Osteoblast (primary cell): ENCODE data around the gene PTPRN2. TPM values are rescaled to one million over a fixed set of nuclear protein-coding genes. Genes with fewer than 3 reads are reported as not detected.

Source experiments
- DNase-seq: peaks from one replicate; pipeline ENCODE4 v3.0.0; 2011; ENCODE audit warnings: low spot score, mixed read lengths; ENCODE audit not compliant: insufficient read length; ENCODE audit errors: missing footprints
- H2AFZ ChIP-seq: 2 replicates; pipeline ENCODE4 v1.6.0; 2011; ENCODE audit warnings: mild to moderate bottlenecking, low read length
- H3K27ac ChIP-seq: 2 replicates; pipeline ENCODE4 v1.5.1; 2011; ENCODE audit warnings: mild to moderate bottlenecking, low read depth, low read length, moderate library complexity
- H3K27me3 ChIP-seq: 2 replicates; pipeline ENCODE4 v1.6.0; 2012; ENCODE audit warnings: mild to moderate bottlenecking, control low read depth, inconsistent platforms, low read length, moderate library complexity; ENCODE audit not compliant: insufficient read depth
- H3K36me3 ChIP-seq: 2 replicates; pipeline ENCODE4 v1.5.1; 2011; ENCODE audit warnings: mild to moderate bottlenecking, low read length, control low read depth, moderate library complexity; ENCODE audit not compliant: insufficient read depth
- H3K4me1 ChIP-seq: 2 replicates; pipeline ENCODE4 v1.5.1; 2011; ENCODE audit warnings: mild to moderate bottlenecking, low read length, control low read depth, moderate library complexity; ENCODE audit not compliant: insufficient read depth
- H3K4me2 ChIP-seq: 2 replicates; pipeline ENCODE4 v1.6.0; 2011; ENCODE audit warnings: mild to moderate bottlenecking, low read length; ENCODE audit not compliant: insufficient read depth
- H3K4me3 ChIP-seq: fragments of 200-600 bp; sonication (generic); 3 replicates; pipeline ENCODE4 v1.5.1; 2012; ENCODE audit warnings: mild to moderate bottlenecking, low read length, inconsistent platforms; ENCODE audit not compliant: insufficient read depth
- H3K79me2 ChIP-seq: 2 replicates; pipeline ENCODE4 v1.6.0; 2012; ENCODE audit warnings: mild to moderate bottlenecking, low read length, control low read depth, inconsistent platforms; ENCODE audit not compliant: insufficient read depth
- H3K9me3 ChIP-seq: 2 replicates; pipeline ENCODE4 v1.5.1; 2011; ENCODE audit warnings: low read depth, low read length, control low read depth
- H4K20me1 ChIP-seq: 2 replicates; pipeline ENCODE4 v1.6.0; 2012; ENCODE audit warnings: mild to moderate bottlenecking, low read length, control low read depth; ENCODE audit not compliant: insufficient read depth
- CTCF ChIP-seq: IDR thresholded peaks from 2 replicates; pipeline ENCODE4 v1.5.1; 2011; ENCODE audit warnings: mild to moderate bottlenecking, low read depth, low read length, moderate library complexity; ENCODE audit errors: extremely low read depth
- total RNA-seq: library from RNA; depleted of rRNA; stranded (reverse); fragments of >200 nt; gene quantifications from 2 replicates; pipeline ENCODE4 v1.2.3, GENCODE V29; 2012

Gene PTPRN2
- total RNA-seq, 1 donor, result 0.36 TPM

- peak; percentile 49 for DNase-seq
- no peak for TF ChIP-seq CTCF
- Histone ChIP-seq H3K79me2 (no peaks in the 10 kb centered on the region), H3K27ac (no peak overlapping the region), H3K9me3 (peaks cover 6% of the 10 kb centered on the region), H3K4me3 (no peak overlapping the region), H4K20me1 (no peaks in the 10 kb centered on the region), H3K27me3 (no peaks in the 10 kb centered on the region), H3K4me2 (no peak overlapping the region), H3K4me1 (no peaks in the 10 kb centered on the region), H3K36me3 (no peaks in the 10 kb centered on the region), H2AFZ (no peak overlapping the region)
Measured at GRCh38 chr7:157551325-157552070, 1036.1 kb downstream of the PTPRN2 start.

- peak; percentile 55 for DNase-seq
- Histone ChIP-seq H4K20me1 (no peaks in the 10 kb centered on the region), H3K27ac (no peak overlapping the region), H3K4me2 (no peak overlapping the region), H3K9me3 (no peaks in the 10 kb centered on the region), H3K27me3 (no peaks in the 10 kb centered on the region), H3K4me1 (no peaks in the 10 kb centered on the region), H3K4me3 (no peak overlapping the region), H2AFZ (no peak overlapping the region), H3K79me2 (no peaks in the 10 kb centered on the region), H3K36me3 (no peaks in the 10 kb centered on the region)
- TF ChIP-seq CTCF, result no peak
Measured at GRCh38 chr7:157550300-157551275, 1037.0 kb downstream of the PTPRN2 start.

- DNase-seq, result peak; percentile 66
- Histone ChIP-seq H3K9me3 (no peaks in the 10 kb centered on the region), H3K36me3 (no peaks in the 10 kb centered on the region), H3K4me2 (no peak overlapping the region), H4K20me1 (no peaks in the 10 kb centered on the region), H3K27ac (no peak overlapping the region), H3K79me2 (no peaks in the 10 kb centered on the region), H3K4me1 (no peaks in the 10 kb centered on the region), H3K27me3 (no peaks in the 10 kb centered on the region), H3K4me3 (no peak overlapping the region), H2AFZ (no peak overlapping the region)
- no peak for TF ChIP-seq CTCF
Measured at GRCh38 chr7:157549612-157550299, 1037.9 kb downstream of the PTPRN2 start.
